T47D (cell line): ENCODE results near the gene LBR.
A peak's percentile ranks its signal among the peaks of the same experiment; 100 is the strongest.

Source experiments
- DNase-seq, 2 experiments: peaks; one replicate each; pipeline versions ENCODE4 v3.0.0 to v3.0.0-alpha.2; 2011 to 2012; ENCODE audit warnings: low read depth in 1 of 2, low spot score in 1 of 2
- JUND ChIP-seq: IDR thresholded peaks from 2 replicates; pipeline ENCODE4 v1.6.1; 2012; ENCODE audit warnings: low read depth
- in situ Hi-C: cut with HindIII; loops from 2 replicates; pipeline ENCODE4 v1.10.0; 2016; ENCODE audit warnings: low sequenced_read_pairs, low pct_unique_long_range_greater_than_20kb

Gene LBR

DNA sequence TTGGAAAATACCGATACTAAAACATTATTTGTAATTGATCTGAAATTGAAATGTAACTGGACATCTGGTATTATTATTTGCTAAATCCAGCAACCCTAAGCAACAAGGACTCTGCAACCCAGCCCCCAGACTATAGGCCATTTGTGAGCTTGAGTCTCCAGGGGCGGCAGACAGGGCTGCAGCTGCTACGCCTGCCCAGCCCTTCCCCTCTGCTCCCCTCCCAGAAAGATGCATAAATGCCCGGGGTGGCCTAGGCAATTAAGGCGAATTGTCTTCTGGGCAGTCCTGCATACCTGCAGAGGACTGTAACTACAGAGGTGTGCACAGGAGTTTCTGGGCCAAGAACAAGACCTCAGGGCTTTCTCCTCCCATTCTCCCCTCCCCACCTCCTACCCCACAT lies 41.2 kb upstream of the LBR start:
- DNase-seq: no peak
- no peak for TF ChIP-seq JUND
- in situ Hi-C loops: no loop called here

DNA sequence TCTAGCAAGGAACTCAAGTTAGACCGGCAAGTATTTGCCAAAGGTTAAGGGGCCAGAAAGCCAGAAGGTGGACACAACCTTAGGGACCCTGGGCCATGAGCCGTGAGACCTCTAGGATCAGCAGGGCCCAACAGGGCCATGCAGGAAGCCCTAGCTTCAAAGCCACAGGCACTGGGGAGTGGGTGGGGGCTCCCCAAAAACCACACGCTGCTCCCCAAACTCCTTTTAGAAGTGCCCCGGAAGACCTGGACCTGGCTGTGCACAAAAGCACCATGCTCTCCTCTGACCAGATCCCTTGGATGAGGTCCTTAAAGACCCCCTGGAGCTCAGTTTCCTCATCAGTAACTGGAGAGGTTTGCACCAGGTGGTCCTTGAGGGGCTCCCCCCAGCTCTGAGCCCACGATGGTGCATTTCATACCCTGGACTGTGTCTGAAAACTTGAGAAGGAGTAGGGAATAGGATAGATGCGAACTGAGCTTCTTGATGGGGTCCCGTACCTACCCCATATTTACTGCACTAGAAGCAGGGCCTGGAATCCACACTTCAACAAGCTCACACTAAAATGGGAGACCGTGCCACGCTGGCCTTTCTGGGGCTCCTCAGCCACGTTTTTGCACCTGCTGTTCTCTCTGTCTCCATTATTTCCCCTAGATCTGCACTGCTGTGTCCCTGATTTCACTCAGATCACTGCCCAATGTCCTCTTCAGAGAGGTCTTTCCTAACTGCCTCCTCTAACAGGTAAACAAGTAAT lies 40.6 kb upstream of the LBR start:
- in situ Hi-C loops: no loop called here
- no peak for TF ChIP-seq JUND
- no peak for DNase-seq

DNA sequence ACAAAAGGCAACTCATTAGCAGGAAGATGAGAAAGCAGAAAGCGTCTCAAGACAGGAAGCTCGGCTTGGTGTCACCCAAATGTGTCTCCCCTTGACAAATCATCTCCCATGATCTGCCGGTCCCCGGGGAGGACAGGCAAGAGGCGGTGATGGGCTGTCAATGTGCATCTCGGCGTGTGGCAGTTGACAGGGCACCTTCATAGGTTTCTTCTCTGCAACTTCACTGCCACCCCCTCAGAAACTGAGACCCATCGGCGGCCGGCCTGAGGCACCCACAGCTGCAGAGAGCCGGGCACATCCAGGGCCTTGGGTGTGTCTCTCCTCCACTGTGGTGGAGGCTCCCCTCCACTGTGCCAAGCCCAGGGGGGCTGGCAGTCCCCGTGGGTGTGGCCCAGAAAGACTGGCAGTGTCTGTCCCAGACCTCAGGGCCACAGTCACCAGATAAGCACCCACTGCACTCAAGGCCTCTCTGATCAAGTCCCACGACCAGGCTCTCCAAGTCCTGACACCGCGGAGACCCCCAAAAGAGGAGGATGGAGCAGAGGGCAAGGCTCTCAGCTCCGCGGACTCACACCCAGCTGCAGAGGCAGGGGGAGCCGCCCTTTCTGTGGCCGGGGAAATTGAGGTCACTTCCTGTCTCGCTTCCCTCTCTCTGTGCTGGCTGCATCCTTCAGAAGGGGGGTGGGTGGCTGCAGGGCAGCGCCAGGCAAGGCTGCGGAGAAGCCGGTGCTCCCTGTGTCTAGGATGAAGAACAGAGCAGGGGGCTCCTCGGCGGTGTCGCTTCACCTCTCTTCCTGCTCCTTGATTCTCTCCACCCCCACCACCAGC lies 39.6 kb upstream of the LBR start:
- in situ Hi-C loops: no loop called here
- TF ChIP-seq JUND: no peak
- no peak for DNase-seq

DNA sequence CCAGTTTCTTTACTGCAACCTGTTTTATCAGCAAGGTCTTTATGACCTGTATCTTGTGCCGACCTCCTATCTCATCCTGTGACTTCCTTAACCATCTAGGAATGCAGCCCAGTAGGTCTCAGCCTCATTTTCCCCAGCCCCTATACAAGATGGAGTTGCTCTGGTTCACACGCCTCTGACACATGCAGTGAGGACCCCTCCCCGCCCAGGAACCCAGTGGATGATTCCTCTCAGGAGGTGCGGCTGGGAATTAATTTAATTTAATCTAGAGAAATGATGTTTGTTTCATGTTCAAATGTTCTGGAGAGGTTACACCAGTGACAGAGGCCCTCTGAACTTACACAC lies 39.0 kb upstream of the LBR start:
- no peak for TF ChIP-seq JUND
- DNase-seq: no peak
- in situ Hi-C loops: no loop called here

DNA sequence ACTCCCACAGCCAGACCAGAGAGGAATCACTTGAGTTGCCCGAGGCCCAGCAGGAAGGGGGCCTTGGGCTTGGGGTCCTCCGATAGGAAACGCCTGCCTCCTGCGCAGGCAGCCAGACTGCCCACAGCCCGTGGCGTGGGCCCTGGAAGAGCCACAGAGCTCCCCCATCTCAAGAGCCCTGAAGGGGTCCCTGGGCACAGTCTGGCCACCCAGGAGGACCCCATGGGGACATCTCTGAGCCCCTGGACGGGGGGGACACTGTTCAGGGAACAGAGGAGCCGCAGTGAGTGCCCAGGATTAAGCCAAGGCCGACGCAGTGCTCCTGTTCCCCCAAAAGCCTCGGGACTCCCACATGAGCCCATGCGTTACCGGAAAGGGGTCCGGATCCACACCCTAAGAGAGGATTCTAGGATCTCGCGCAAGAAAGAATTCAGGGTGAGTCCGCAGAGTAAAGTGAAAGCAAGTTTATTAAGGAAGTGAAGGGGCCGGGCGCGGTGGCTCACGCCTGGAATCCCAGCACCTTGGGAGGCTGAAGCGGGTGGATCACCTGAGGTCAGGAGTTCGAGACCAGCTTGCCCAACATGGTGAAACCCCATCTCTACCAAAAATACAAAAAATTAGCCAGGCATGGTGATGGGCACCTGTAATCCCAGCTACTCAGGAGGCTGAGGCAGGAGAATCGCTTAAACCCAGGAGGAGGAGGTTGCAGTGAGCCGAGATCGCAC lies 38.1 kb upstream of the LBR start:
- no peak for DNase-seq
- in situ Hi-C loops: no loop called here
- TF ChIP-seq JUND: no peak

DNA sequence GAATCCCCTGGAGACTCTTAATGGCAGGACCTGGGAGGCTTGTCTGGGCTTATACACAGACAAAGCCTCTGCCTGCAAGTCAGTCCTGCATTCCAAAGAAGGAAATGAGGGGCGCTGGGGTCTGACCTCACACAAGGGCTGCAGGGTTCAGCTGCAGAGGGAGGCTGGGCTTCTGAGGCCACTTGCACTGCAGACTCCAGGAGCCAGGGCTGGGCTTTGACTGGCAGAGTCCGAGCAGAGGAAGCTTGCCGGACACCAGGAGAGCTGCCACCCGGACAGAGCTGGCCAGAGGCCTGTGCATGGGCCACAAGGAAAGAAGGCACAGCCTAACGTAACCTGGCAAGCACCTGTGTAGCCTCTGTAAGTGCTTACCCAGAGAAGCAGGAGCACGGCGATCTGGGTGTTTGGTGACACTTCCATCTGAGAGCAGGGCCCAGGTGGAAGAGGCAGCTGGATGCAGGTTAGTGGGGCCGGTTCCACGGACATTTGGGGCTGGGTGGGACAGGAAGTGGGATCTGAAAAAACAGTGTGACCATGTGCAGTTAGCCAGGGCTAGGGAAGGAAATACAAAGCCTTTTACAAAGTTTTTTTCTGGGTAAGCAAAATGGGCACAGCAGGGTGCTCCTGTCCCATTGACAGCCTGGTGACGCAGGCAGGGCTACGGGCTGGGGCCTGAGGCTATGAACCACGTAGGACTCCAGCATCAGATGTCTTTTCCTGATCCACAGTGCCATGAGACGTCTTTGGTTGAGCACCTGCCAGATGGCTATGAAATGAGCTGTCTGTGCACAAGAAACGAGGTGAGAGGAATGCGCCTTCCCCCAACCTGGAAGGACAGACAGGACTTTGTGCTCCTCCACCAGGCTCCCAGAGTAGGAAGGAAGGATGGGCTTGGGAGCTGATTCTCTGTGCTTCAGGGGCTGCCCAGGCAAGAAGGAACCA lies 37.3 kb upstream of the LBR start:
- no peak for DNase-seq
- in situ Hi-C loops: no loop called here
- no peak for TF ChIP-seq JUND

DNA sequence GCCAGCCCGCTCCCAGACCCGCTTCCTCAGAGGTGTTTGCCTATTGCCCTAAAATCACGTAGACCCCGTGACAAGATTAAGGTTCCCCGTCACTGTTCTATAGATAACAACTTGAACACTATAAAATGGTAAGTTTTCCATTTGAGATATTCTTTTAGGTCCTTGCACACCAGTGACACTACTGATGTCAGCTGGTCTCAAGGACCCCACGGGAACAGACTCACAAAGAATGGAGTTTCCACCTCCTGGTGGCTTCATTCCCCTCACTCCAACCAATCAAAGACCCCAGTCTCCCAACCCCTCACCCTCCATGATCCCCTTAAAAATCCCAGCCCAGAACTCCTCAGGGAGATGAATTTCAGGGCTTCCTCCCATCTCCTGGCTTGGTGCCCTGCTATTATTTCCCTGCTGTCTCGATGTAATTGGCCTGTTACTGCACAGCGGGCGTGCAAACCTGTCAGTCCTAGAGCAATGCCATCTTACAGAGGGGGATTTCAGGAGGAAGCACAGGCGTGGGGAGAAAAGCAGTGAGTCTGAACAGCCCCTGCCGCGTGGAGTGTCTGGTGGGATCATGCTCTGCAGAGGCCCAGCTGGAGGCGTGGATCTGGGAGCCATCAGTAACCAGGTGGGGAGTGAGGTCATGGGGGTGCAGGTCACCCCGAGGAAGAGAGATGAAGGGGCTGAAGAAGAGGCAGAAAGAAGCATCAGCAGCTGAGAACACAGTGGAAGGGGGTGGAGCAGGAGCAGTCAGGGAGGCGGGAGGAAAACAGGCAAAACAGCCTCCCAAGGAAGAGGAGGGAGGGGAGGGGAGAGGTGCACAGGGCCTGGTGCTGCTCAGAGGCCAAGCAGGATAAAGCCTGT lies 35.1 kb upstream of the LBR start:
- in situ Hi-C loops: no loop called here
- peak in 1 of 2 experiments; percentile 52 for DNase-seq
- no peak for TF ChIP-seq JUND

DNA sequence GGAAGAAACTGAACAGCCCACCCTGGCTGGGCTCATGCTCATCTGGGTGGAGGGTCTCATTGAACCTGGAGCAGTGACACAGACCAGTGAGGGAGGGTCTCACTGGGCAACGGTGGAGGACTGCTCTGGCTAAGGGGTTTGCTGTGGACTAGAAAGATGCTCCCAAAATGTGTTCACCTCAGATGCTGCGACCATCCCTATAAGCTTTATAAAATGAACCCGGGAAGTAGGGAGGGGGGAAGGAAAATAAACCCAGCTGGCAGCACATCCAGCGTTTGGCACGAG lies 34.5 kb upstream of the LBR start:
- no peak for TF ChIP-seq JUND
- no peak for DNase-seq
- in situ Hi-C loops: no loop called here

DNA sequence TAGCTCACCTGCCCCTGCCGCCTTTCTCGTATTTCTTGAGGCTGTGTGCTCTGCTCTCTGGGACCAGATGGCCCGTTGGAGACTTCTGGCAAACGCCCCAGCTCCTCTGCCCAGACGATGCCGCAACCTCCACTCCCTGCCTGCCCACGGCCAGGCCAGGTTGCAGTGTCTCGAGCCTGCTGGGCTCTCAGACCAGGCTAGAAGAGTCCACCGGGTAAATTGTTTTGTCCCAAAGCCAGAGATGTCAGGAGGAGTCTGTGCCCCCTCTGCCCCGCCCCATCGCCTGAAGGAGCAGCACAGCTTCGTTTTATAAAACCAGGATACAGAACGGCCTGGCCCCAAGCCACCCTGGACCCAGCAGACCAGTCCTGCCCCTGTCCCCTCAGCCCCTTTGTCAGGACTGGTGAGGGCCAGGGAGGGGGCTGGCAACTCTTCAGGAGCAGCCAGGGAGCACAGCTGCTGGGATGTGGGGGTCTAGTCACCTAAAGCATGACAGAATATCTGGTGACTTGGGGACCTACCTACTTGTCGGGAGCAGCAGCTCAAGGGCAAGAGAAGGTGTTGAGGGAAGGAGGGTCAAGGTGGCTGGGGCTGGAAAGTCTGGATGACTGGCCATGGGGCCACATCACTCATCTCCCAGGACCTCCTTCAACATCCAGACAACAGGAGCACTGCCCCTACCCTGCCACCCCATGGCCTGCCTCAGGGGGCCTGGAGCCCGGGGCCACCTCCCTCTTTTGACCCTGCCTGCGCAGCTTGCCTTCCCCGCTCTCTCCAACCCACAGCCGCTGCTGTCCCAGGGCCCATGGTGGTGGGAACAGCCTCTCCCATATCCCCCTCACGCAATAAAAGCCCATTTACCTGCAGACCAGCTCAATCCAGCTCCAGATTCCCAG lies 33.9 kb upstream of the LBR start:
- TF ChIP-seq JUND: no peak
- in situ Hi-C loops: no loop called here
- no peak for DNase-seq

DNA sequence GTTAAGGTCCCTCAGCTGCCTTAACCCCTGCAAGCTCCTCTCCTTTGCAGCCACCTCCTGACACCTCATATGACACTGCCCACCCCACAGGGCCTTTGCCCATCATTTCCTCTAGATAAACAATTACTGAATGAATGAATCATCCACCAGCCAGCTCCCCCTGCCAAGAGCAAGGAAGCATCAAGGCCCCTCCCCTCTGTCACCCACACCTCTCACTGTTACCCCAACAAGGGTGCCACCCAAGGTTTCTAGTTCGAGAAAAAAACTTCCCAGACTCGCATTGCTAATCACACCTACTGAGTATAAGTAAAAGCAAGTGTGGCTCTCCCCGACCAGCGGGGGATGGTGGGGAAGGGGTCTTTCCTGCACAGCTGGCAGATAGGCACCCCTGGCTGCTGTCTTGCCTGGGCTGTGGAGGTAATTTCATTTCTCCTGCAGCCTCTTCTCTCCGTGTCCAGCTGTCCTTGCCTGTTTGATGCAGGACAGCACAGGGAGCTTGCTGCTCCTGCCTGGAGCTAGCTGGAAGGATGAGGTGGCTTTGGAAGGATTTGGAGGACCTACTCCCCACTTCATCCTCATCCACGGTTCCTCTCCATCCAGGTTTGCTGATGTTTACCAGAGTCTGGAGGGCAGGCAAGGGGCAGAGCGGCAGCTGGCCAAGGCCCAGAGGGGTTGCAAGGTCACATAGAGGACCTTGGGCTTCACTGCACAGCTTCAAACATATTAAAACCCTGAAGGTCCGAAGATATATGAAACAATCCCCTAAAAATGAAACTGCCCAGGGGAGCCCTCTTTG lies 33.1 kb upstream of the LBR start:
- TF ChIP-seq JUND: no peak
- DNase-seq: no peak
- in situ Hi-C loops: no loop called here
